ENCODE measurements around the gene STX11.

The STX11 gene

DNA sequence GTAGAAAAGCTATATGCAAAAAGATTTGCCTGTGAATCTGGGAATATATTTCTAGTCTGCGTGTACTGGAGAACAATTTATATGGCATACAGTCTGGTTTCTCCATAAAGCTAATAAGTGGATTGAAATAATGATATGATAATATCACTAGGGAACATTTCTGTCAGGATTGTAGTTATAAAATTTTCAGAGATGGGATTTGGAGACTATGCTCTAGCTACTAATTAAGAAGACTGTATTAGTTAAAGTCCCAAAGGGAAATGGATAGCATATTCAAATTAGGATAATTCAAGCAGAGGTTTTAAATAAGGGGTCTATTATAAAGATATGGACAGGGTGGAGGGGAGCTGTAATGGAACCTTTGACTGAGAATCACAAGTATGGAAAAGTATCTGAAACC is 7.2 kb upstream of the STX11 start:
- intact Hi-C loops (cut with DNase I; ENCODE audit: low total_unique reads) = no loop called here
- H3K4me1 ChIP-seq = no peaks in the 10 kb centered on the region
- H3K4me3 ChIP-seq = no peak overlapping the region
- H3K9me3 ChIP-seq = no peaks in the 10 kb centered on the region
- no peak for DNase-seq
- H3K27me3 ChIP-seq = no peaks in the 10 kb centered on the region
- no peak overlapping the region for H3K27ac ChIP-seq
- no peaks in the 10 kb centered on the region for H3K36me3 ChIP-seq
- TF ChIP-seq, protein P1, sequence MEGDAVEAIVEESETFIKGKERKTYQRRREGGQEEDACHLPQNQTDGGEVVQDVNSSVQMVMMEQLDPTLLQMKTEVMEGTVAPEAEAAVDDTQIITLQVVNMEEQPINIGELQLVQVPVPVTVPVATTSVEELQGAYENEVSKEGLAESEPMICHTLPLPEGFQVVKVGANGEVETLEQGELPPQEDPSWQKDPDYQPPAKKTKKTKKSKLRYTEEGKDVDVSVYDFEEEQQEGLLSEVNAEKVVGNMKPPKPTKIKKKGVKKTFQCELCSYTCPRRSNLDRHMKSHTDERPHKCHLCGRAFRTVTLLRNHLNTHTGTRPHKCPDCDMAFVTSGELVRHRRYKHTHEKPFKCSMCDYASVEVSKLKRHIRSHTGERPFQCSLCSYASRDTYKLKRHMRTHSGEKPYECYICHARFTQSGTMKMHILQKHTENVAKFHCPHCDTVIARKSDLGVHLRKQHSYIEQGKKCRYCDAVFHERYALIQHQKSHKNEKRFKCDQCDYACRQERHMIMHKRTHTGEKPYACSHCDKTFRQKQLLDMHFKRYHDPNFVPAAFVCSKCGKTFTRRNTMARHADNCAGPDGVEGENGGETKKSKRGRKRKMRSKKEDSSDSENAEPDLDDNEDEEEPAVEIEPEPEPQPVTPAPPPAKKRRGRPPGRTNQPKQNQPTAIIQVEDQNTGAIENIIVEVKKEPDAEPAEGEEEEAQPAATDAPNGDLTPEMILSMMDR (IDR thresholded peaks at IDR 0.05) = no peak

DNA sequence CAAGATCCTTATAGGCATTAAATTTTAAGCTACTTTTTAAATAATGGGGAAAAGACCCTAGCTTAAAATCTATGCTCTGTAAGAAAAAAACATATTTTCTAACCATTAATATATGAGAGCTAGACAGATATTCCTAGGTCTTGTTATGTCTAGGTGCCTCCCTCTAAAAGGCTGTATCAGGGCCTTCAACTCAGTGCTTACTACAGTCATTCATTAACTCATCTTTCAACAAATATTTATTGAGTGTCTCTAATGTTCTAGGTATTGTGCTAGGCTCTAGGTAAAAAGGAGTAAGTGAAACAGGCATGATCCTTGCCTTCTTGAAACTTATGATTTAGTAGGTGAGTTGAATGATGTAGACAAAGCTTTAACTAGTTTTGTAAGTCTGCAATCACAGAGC is 6.4 kb upstream of the STX11 start:
- intact Hi-C loops (cut with DNase I; ENCODE audit: low total_unique reads) = no loop called here
- H3K27me3 ChIP-seq = no peaks in the 10 kb centered on the region

DNA sequence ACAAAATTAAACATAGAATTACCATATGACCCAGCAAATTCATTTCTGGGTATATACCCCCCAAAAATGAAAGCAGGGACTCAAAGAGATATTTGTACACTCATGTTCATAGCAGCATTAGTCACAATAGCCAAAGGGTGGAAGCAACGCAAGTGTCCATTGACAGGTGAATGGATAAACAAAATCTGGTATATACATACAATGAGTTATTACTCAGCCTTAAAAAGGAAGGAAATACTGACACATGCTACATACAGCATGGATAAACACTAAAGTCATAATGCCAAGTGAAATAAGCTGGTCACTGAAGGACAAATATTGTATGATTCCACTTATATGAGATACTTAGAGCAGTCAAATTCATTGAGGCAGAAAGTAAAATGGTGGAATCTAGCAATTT is 5.3 kb upstream of the STX11 start:
- TF ChIP-seq, protein P1 (IDR thresholded peaks at IDR 0.05) = no peak
- H3K27me3 ChIP-seq = no peaks in the 10 kb centered on the region
- DNase-seq = no peak
- no peaks in the 10 kb centered on the region for H3K9me3 ChIP-seq
- no peak overlapping the region for H3K27ac ChIP-seq
- H3K4me1 ChIP-seq = peaks cover 0 to 5% (median 2%) of the 10 kb centered on the region in 4 donors
- H3K36me3 ChIP-seq = no peaks in the 10 kb centered on the region
- no peak overlapping the region for H3K4me3 ChIP-seq
- intact Hi-C loops (cut with DNase I; ENCODE audit: low total_unique reads) = no loop called here

More for the DNA sequence above, 6.4 kb upstream of the STX11 start:
- Histone ChIP-seq H3K4me3 (no peak overlapping the region), H3K27ac (no peak overlapping the region), H3K9me3 (no peaks in the 10 kb centered on the region), H3K36me3 (no peaks in the 10 kb centered on the region), H3K4me1 (no peaks in the 10 kb centered on the region)
- DNase-seq = no peak
- TF ChIP-seq, protein P1 (IDR thresholded peaks at IDR 0.05) = no peak

DNA sequence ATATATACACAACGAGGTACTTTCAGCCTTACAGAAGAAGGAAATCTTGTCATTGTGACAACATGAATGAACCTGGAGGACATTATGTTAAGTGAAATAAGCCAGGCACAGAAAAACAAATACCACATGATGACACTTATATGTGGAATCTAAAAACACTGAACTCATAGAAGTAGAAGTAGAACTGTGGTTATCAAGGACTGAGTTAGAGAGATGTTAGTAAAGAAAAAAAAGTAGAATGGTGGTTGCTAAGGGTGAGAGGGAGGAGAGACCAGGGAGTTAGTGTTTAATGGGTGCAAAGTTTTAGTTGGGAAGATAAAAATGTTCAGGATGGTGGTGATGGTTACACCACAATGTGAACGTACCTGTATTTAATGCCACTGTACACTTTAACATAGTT is 4.8 kb upstream of the STX11 start:
- intact Hi-C loops (cut with DNase I; ENCODE audit: low total_unique reads) = no loop called here
- no peak overlapping the region for H3K4me3 ChIP-seq
- TF ChIP-seq, protein P1 (IDR thresholded peaks at IDR 0.05) = no peak

DNA sequence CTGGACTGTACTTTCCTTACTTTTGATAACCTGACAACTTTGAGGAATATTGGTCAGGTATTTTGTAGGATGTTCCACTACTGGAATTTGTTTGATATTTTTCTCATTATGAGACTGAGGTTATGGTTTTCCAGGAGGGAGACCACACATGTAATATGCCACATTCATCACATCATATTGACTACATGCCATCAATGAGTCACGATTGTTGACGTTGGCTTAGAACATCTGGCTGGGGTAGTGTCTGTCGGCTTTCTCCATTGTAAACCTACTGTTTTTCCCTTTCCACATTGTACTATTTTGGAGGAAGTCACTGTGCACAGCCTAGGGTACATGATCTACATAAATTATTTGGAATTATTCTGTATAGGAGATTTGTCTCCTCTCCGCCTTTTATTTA is 1.4 kb upstream of the STX11 start:
- Histone ChIP-seq H3K36me3 (no peaks in the 10 kb centered on the region), H3K4me1 (peaks cover 0 to 21% (median 7%) of the 10 kb centered on the region in 4 donors), H3K27ac (no peak overlapping the region), H3K9me3 (no peaks in the 10 kb centered on the region), H3K4me3 (no peak overlapping the region), H3K27me3 (no peaks in the 10 kb centered on the region)
- no peak for DNase-seq
- TF ChIP-seq, protein P1 (IDR thresholded peaks at IDR 0.05) = no peak
- intact Hi-C loops (cut with DNase I; ENCODE audit: low total_unique reads) = no loop called here

More for the DNA sequence above, 4.8 kb upstream of the STX11 start:
- H3K36me3 ChIP-seq = no peaks in the 10 kb centered on the region
- no peak overlapping the region for H3K27ac ChIP-seq
- H3K27me3 ChIP-seq = no peaks in the 10 kb centered on the region
- peaks cover 0 to 7% (median 2%) of the 10 kb centered on the region in 4 donors for H3K4me1 ChIP-seq
- H3K9me3 ChIP-seq = no peaks in the 10 kb centered on the region
- no peak for DNase-seq

DNA sequence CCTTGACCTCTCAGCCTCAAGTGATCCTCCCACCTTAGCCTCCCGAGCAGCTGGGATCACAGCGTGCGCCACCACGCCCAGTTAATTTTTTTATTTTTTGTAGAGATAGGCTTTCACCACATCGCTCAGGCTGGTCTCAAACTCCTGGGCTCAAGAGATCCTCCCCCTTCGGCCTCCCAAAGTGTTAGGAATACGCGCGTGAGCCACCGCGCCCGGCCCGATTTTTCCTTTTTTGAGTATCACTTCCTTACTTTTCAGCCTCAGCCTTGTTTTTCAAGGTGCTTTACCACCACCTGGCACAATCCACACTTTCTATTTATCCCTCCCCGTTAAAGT is 791 bp upstream of the STX11 start:
- intact Hi-C loops (cut with DNase I; ENCODE audit: low total_unique reads) = no loop called here
- peaks cover 0 to 21% (median 7%) of the 10 kb centered on the region in 4 donors for H3K4me1 ChIP-seq
- no peaks in the 10 kb centered on the region for H3K36me3 ChIP-seq
- H3K4me3 ChIP-seq = peak overlapping the region; percentile 75 to 78
- TF ChIP-seq, protein P1 (IDR thresholded peaks at IDR 0.05) = no peak
- no peaks in the 10 kb centered on the region for H3K9me3 ChIP-seq
- H3K27me3 ChIP-seq = no peaks in the 10 kb centered on the region
- no peak for DNase-seq
- H3K27ac ChIP-seq = peak overlapping the region; percentile 64 to 66

All from tibial artery (tissue), 4 donors.